ENCODE measurements around the gene WHRN.

The WHRN gene

GRCh38 chr9:114470581-114470980 is 34.7 kb downstream of the WHRN start:
- DNase-seq, result no peak

- DNase-seq, result no peak
Observed at GRCh38 chr9:114470121-114470520, 35.2 kb downstream of the WHRN start.

- DNase-seq, result no peak
Observed at GRCh38 chr9:114469091-114469853, 36.0 kb downstream of the WHRN start.

- no peak for DNase-seq
Observed at GRCh38 chr9:114467910-114468309, 37.4 kb downstream of the WHRN start.

- DNase-seq, result no peak
Observed at GRCh38 chr9:114467226-114467750, 38.0 kb downstream of the WHRN start.

GRCh38 chr9:114465906-114466900 is 39.1 kb downstream of the WHRN start:
- no peak for DNase-seq

GRCh38 chr9:114465417-114465816 is 39.9 kb downstream of the WHRN start:
- no peak for DNase-seq

- no peak for DNase-seq
Observed at GRCh38 chr9:114464281-114465051, 40.8 kb downstream of the WHRN start.

GRCh38 chr9:114462791-114463190 is 42.5 kb downstream of the WHRN start:
- DNase-seq, result no peak

GRCh38 chr9:114461468-114461867 is 43.8 kb downstream of the WHRN start:
- no peak for DNase-seq

- DNase-seq, result no peak
Observed at GRCh38 chr9:114460513-114461199, 44.6 kb downstream of the WHRN start.

- no peak for DNase-seq
Observed at GRCh38 chr9:114459464-114459863, 45.8 kb downstream of the WHRN start.

GRCh38 chr9:114456929-114457328 is 48.3 kb downstream of the WHRN start:
- DNase-seq, result no peak

- DNase-seq, result no peak
Observed at GRCh38 chr9:114454652-114455051, 50.6 kb downstream of the WHRN start.

- no peak for DNase-seq
Observed at GRCh38 chr9:114452219-114453165, 52.8 kb downstream of the WHRN start.

- DNase-seq, result no peak
Observed at GRCh38 chr9:114451707-114452031, 53.6 kb downstream of the WHRN start.

GRCh38 chr9:114450833-114451706 is 54.2 kb downstream of the WHRN start:
- no peak for DNase-seq

- DNase-seq, result no peak
Observed at GRCh38 chr9:114450181-114450580, 55.1 kb downstream of the WHRN start.

GRCh38 chr9:114449236-114449635 is 56.0 kb downstream of the WHRN start:
- no peak for DNase-seq

- no peak for DNase-seq
Observed at GRCh38 chr9:114448706-114449105, 56.6 kb downstream of the WHRN start.
